Psoas muscle (tissue), 8 donors: ENCODE results near the gene BRPF1. TPM values are rescaled to one million over a fixed set of nuclear protein-coding genes. Genes with fewer than 3 reads are reported as not detected.

Experiments
- ATAC-seq, 4 donors: fragments of 200-7000 bp; cut with Tn5 transposase; one replicate each; pipeline ENCODE4 v1.9.1; 2020; ENCODE audit warnings: moderate library complexity in 3 of 4, mild to moderate bottlenecking in 2 of 4
- DNase-seq, 2 donors: peaks; one replicate each; pipeline ENCODE4 v3.0.0-alpha.2; 2020
- H3K27ac ChIP-seq: fragments of 200-600 bp; one replicate; pipeline ENCODE4 v1.8.0; 2022
- H3K27me3 ChIP-seq, 3 donors: fragments of 200-600 bp in 1 of 3; one replicate each; pipeline versions ENCODE4 v1.6.1 to v1.8.0; 2013 to 2022; ENCODE audit warnings: low read length in 2 of 3, mild to moderate bottlenecking in 2 of 3, moderate library complexity in 1 of 3; ENCODE audit not compliant: insufficient read depth in 3 of 3
- H3K36me3 ChIP-seq, 2 donors: fragments of 200-600 bp in 1 of 2; one replicate each; pipeline versions ENCODE4 v1.6.1 to v1.8.0; 2013 to 2022; ENCODE audit warnings: low read depth in 1 of 2, mild to moderate bottlenecking in 1 of 2, moderate library complexity in 1 of 2; ENCODE audit not compliant: insufficient read depth in 1 of 2
- H3K4me1 ChIP-seq: fragments of 200-600 bp; one replicate; pipeline ENCODE4 v1.8.0; 2022
- H3K4me3 ChIP-seq: fragments of 200-600 bp; one replicate; pipeline ENCODE4 v1.8.0; 2022; ENCODE audit warnings: mild to moderate bottlenecking
- H3K9me3 ChIP-seq: fragments of 200-600 bp; one replicate; pipeline ENCODE4 v1.8.0; 2022
- CTCF ChIP-seq: fragments of 200-600 bp; IDR thresholded peaks from one replicate; pipeline ENCODE4 v1.8.0; 2022; ENCODE audit warnings: antibody characterized with exemption
- WGBS, 3 donors: extraction: QIAGEN DNeasy Blood & Tissue Kit; methylation state at CpG; one replicate each; pipeline versions ENCODE4 v1.1.6 to v1.1.7; 2013; 5-methylcytosine and 5-hydroxymethylcytosine counted together
- intact Hi-C, 2 donors: fragments of 100-400 bp; cut with DNase I; formaldehyde crosslinking; loops; one replicate each; pipeline versions ENCODE4 v1.11.0 to v1.14.2; 2022
- polyA plus RNA-seq, 3 donors: library from polyadenylated mRNA; stranded (reverse); fragments of 200-250 nt; gene quantifications; one replicate each; pipeline ENCODE4 v1.2.3, GENCODE V29; 2013
- total RNA-seq, 4 donors: library from RNA; stranded (reverse); fragmentation: NEBNext Ultra II Directional in 2 of 4; extraction: Animal tissue kit (Norgen Biotek cat#: 25700) in 2 of 4; gene quantifications; one replicate each; pipeline versions ENCODE4 v1.2.1 to v1.2.4, GENCODE V29; 2021 to 2023
- donor health status: healthy with polysubstance abuse.
- donor health status: DM: no; HTN: no; CAD: no; lungs with moderate emphysema.
- donor health status: Bipolar disorder and iron deficiency.
- donor health status: healthy.
- donor health status: DM: yes; HTN: yes; CAD: no.
- donor health status: DM: no; HTN: no; CAD: no.
- donor health status: DM: no; HTN: no; CAD: no.
- donor health status: DM: yes; HTN: yes; CAD: no.

BRPF1 gene
- total and polyA plus RNA-seq, 7 donors, result 6.8 to 16.1 (median 9.9) TPM

DNA sequence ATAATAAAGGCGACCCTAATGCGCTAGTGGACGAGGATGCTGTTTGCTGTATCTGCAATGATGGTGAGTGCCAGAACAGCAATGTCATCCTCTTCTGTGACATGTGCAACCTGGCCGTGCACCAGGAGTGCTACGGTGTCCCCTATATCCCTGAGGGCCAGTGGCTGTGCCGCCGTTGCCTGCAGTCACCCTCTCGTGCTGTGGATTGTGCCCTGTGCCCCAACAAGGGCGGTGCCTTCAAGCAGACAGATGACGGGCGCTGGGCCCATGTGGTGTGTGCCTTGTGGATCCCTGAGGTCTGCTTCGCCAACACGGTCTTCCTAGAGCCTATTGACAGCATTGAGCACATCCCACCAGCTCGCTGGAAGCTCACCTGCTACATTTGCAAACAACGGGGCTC, 7.6 kb downstream of the BRPF1 start:
- H3K27me3 ChIP-seq, result no peaks in the 10 kb centered on the region
- H3K4me1 ChIP-seq, result no peaks in the 10 kb centered on the region
- 90 to 92% (median 91%) methylated on average over 15 of the region's 15 CpGs for WGBS, 3 donors
- H3K27ac ChIP-seq, result no peak overlapping the region
- intact Hi-C loops, result no loop called here
- H3K9me3 ChIP-seq, result no peaks in the 10 kb centered on the region
- no peak overlapping the region for H3K4me3 ChIP-seq
- no peak for TF ChIP-seq CTCF
- ATAC-seq (no peak), DNase-seq (no peak)
- H3K36me3 ChIP-seq, result peaks cover 36 to 100% of the 10 kb centered on the region in 2 donors

GRCh38 chr3:9742560-9742959, 11.0 kb downstream of the BRPF1 start:
- no peak for TF ChIP-seq CTCF
- peaks cover 37 to 100% of the 10 kb centered on the region in 2 donors for H3K36me3 ChIP-seq
- no peak overlapping the region for H3K4me3 ChIP-seq
- H3K9me3 ChIP-seq, result no peaks in the 10 kb centered on the region
- intact Hi-C loops, result no loop called here
- H3K4me1 ChIP-seq, result no peaks in the 10 kb centered on the region
- no peak overlapping the region for H3K27ac ChIP-seq
- 91 to 100% (median 100%) methylated on average over 1 of the region's 1 CpG for WGBS, 3 donors
- DNase-seq, result no peak
- no peaks in the 10 kb centered on the region for H3K27me3 ChIP-seq
- no peak for ATAC-seq

GRCh38 chr3:9743548-9743947, 12.0 kb downstream of the BRPF1 start:
- Histone ChIP-seq H3K9me3 (no peaks in the 10 kb centered on the region), H3K27ac (no peak overlapping the region), H3K36me3 (peaks cover 33 to 100% of the 10 kb centered on the region in 2 donors), H3K4me3 (no peak overlapping the region), H3K27me3 (no peaks in the 10 kb centered on the region), H3K4me1 (no peaks in the 10 kb centered on the region)
- intact Hi-C loops, result no loop called here
- DNase-seq (no peak), ATAC-seq (no peak)
- TF ChIP-seq CTCF, result no peak
- 95 to 96% (median 96%) methylated on average over 18 of the region's 18 CpGs for WGBS, 3 donors

GRCh38 chr3:9744162-9744561, 12.6 kb downstream of the BRPF1 start:
- no peaks in the 10 kb centered on the region for H3K27me3 ChIP-seq
- no peaks in the 10 kb centered on the region for H3K9me3 ChIP-seq
- ATAC-seq, result no peak
- H3K4me1 ChIP-seq, result peaks cover 4% of the 10 kb centered on the region
- no peak overlapping the region for H3K27ac ChIP-seq
- 94 to 97% (median 94%) methylated on average over 8 to 13 of the region's 13 CpGs for WGBS, 3 donors
- intact Hi-C loops, result no loop called here
- peaks cover 29 to 95% of the 10 kb centered on the region in 2 donors for H3K36me3 ChIP-seq
- no peak overlapping the region for H3K4me3 ChIP-seq
- DNase-seq, result no peak
- no peak for TF ChIP-seq CTCF

GRCh38 chr3:9745521-9745920, 14.0 kb downstream of the BRPF1 start:
- no peak overlapping the region for H3K27ac ChIP-seq
- ATAC-seq (no peak), DNase-seq (no peak)
- H3K4me3 ChIP-seq, result no peak overlapping the region
- WGBS, 3 donors, result 90 to 93% (median 90%) methylated on average over 12 of the region's 12 CpGs
- H3K36me3 ChIP-seq, result peaks cover 20 to 82% of the 10 kb centered on the region in 2 donors
- peaks cover 8% of the 10 kb centered on the region for H3K4me1 ChIP-seq
- H3K27me3 ChIP-seq, result no peaks in the 10 kb centered on the region
- TF ChIP-seq CTCF, result no peak
- no peaks in the 10 kb centered on the region for H3K9me3 ChIP-seq
- intact Hi-C loops, result no loop called here
